CD8-positive, alpha-beta memory T cell (primary cell): ENCODE data around the gene DHRS7B. TPM values are rescaled to one million over a fixed set of nuclear protein-coding genes. Genes with fewer than 3 reads are reported as not detected.

Experiments used
- CTCF ChIA-PET: fragments of 350-600 bp; sonication (Branson Sonifier 250); formaldehyde crosslinking; loops from one replicate; lab custom pipeline; 2021; ENCODE audit warnings: antibody characterized with exemption; lab: Charles Lee
- POLR2A ChIA-PET: fragments of 350-600 bp; sonication (Branson Sonifier 250); formaldehyde crosslinking; loops from one replicate; lab custom pipeline; 2021; ENCODE audit warnings: antibody characterized with exemption; lab: Charles Lee
- DNase-seq, 5 donors: peaks; one replicate each; pipeline versions ENCODE4 v3.0.0 to v3.0.0-alpha.2; 2020 to 2022; ENCODE audit warnings: mixed read lengths in 1 of 5
- H3K27ac ChIP-seq: one replicate; pipeline ENCODE4 v1.7.0; 2013; ENCODE audit warnings: low read depth, mild to moderate bottlenecking, low read length, moderate library complexity
- H3K27me3 ChIP-seq: 2 replicates; pipeline ENCODE4 v1.7.0; 2013; ENCODE audit warnings: low read length, mild to moderate bottlenecking; ENCODE audit not compliant: insufficient read depth, poor library complexity, severe bottlenecking
- H3K36me3 ChIP-seq: 2 replicates; pipeline ENCODE4 v1.7.0; 2013; ENCODE audit warnings: mild to moderate bottlenecking, low read length, moderate library complexity; ENCODE audit not compliant: insufficient read depth
- H3K4me1 ChIP-seq: 2 replicates; pipeline ENCODE4 v1.7.0; 2013; ENCODE audit warnings: mild to moderate bottlenecking, low read length, moderate library complexity; ENCODE audit not compliant: insufficient read depth
- H3K4me3 ChIP-seq: 2 replicates; pipeline ENCODE4 v1.7.0; 2013; ENCODE audit warnings: mild to moderate bottlenecking, low read length
- H3K9me3 ChIP-seq: 2 replicates; pipeline ENCODE4 v1.7.0; 2013; ENCODE audit warnings: mild to moderate bottlenecking, low read length
- H3K27ac Mint-ChIP-seq, 8 donors: one replicate each; pipeline ENCODE4 v1.8.0; 2020 to 2021; ENCODE audit warnings: mixed read lengths in 8 of 8, mild to moderate bottlenecking in 6 of 8, inconsistent platforms in 3 of 8, moderate library complexity in 3 of 8
- H3K27me3 Mint-ChIP-seq, 2 donors: one replicate each; pipeline ENCODE4 v1.8.0; 2020 to 2021; ENCODE audit warnings: mixed read lengths in 2 of 2, mild to moderate bottlenecking in 1 of 2, moderate library complexity in 1 of 2
- H3K36me3 Mint-ChIP-seq, 3 donors: one replicate each; pipeline ENCODE4 v1.8.0; 2020 to 2021; ENCODE audit warnings: mixed read lengths in 3 of 3, inconsistent platforms in 1 of 3, mild to moderate bottlenecking in 1 of 3
- H3K4me1 Mint-ChIP-seq, 3 donors: one replicate each; pipeline ENCODE4 v1.8.0; 2020 to 2021; ENCODE audit warnings: mixed read lengths in 3 of 3, inconsistent platforms in 1 of 3, mild to moderate bottlenecking in 1 of 3
- H3K4me3 Mint-ChIP-seq, 7 donors: one replicate each; pipeline ENCODE4 v1.8.0; 2020 to 2021; ENCODE audit warnings: mixed read lengths in 7 of 7, mild to moderate bottlenecking in 6 of 7, moderate library complexity in 4 of 7, inconsistent platforms in 2 of 7
- H3K9me3 Mint-ChIP-seq, 5 donors: one replicate each; pipeline ENCODE4 v1.8.0; 2020 to 2022; ENCODE audit warnings: mixed read lengths in 5 of 5, mild to moderate bottlenecking in 3 of 5, moderate library complexity in 2 of 5, inconsistent platforms in 1 of 5
- polyA plus RNA-seq: library from polyadenylated mRNA; unstranded; fragments of 300-500 nt; fragmentation: Illumina TruSeq; gene quantifications from one replicate; pipeline ENCODE4 v1.2.3, GENCODE V29; 2021
- total RNA-seq, 2 experiments: library from RNA; stranded (reverse); gene quantifications; one replicate each; pipeline ENCODE4 v1.2.3, GENCODE V29; 2021

The DHRS7B gene
- total and polyA plus RNA-seq, 3 experiments from 2014 or later, result 9.0 to 27.5 (median 25.7) TPM

GRCh38 chr17:21089145-21089544 lies 37.6 kb upstream of the DHRS7B start:
- no peaks in the 10 kb centered on the region for H3K9me3 Mint-ChIP-seq
- CTCF ChIA-PET, result no interaction called here

GRCh38 chr17:21089933-21090901 lies 36.5 kb upstream of the DHRS7B start:
- H3K27me3 ChIP-seq, result no peaks in the 10 kb centered on the region
- Mint-ChIP-seq H3K4me3 (no peak overlapping the region), H3K27ac (no peak overlapping the region), H3K9me3 (no peaks in the 10 kb centered on the region), H3K36me3 (no peaks in the 10 kb centered on the region), H3K27me3 (peaks cover 0 to 7% of the 10 kb centered on the region in 2 donors), H3K4me1 (no peaks in the 10 kb centered on the region)
- H3K4me1 ChIP-seq, result no peaks in the 10 kb centered on the region
- ChIA-PET CTCF (no interaction called here), POLR2A (no interaction called here)
- H3K4me3 ChIP-seq, result no peak overlapping the region
- no peaks in the 10 kb centered on the region for H3K36me3 ChIP-seq
- no peaks in the 10 kb centered on the region for H3K9me3 ChIP-seq
- H3K27ac ChIP-seq, result no peak overlapping the region
- no peak for DNase-seq

More at GRCh38 chr17:21089145-21089544, 37.6 kb upstream of the DHRS7B start:
- no peaks in the 10 kb centered on the region for H3K36me3 ChIP-seq
- H3K27ac ChIP-seq, result no peak overlapping the region
- no peak overlapping the region for H3K4me3 Mint-ChIP-seq
- H3K27me3 Mint-ChIP-seq, result peaks cover 3 to 12% of the 10 kb centered on the region in 2 donors
- no peak overlapping the region for H3K27ac Mint-ChIP-seq
- H3K4me1 Mint-ChIP-seq, result no peaks in the 10 kb centered on the region
- no peak overlapping the region for H3K4me3 ChIP-seq
- POLR2A ChIA-PET, result no interaction called here
- H3K9me3 ChIP-seq, result no peaks in the 10 kb centered on the region
- no peaks in the 10 kb centered on the region for H3K4me1 ChIP-seq
- no peaks in the 10 kb centered on the region for H3K36me3 Mint-ChIP-seq
- no peak for DNase-seq
- H3K27me3 ChIP-seq, result no peaks in the 10 kb centered on the region

GRCh38 chr17:21090902-21091618 lies 35.7 kb upstream of the DHRS7B start:
- no peak overlapping the region for H3K27ac Mint-ChIP-seq
- H3K4me1 ChIP-seq, result no peaks in the 10 kb centered on the region
- no peaks in the 10 kb centered on the region for H3K36me3 ChIP-seq
- H3K4me1 Mint-ChIP-seq, result no peaks in the 10 kb centered on the region
- no peaks in the 10 kb centered on the region for H3K27me3 ChIP-seq
- no peak for DNase-seq
- no peaks in the 10 kb centered on the region for H3K36me3 Mint-ChIP-seq
- no peaks in the 10 kb centered on the region for H3K9me3 Mint-ChIP-seq
- ChIA-PET CTCF (no interaction called here), POLR2A (interaction anchor here (0.7 kb wide), 1 partner anchor 12 kb away, joined by 6 read pairs; no protein-coding TSS in a partner anchor)
- no peaks in the 10 kb centered on the region for H3K9me3 ChIP-seq
- H3K4me3 ChIP-seq, result no peak overlapping the region
- H3K4me3 Mint-ChIP-seq, result no peak overlapping the region
- no peak overlapping the region for H3K27ac ChIP-seq
- peaks cover 1 to 4% of the 10 kb centered on the region in 2 donors for H3K27me3 Mint-ChIP-seq

- CTCF ChIA-PET, result no interaction called here
- POLR2A ChIA-PET, result no interaction called here
These were observed 32.5 kb upstream of the DHRS7B start for GRCh38 chr17:21094298-21094704.

GRCh38 chr17:21095735-21096134 lies 31.0 kb upstream of the DHRS7B start:
- no peak for DNase-seq
- peaks cover 0 to 1% of the 10 kb centered on the region in 2 donors for H3K27me3 Mint-ChIP-seq
- ChIA-PET CTCF (interaction anchor here (1.1 kb wide), 1 partner anchor 52 kb away, joined by 3 read pairs; no protein-coding TSS in a partner anchor), POLR2A (interaction anchor here (0.7 kb wide), 1 partner anchor 173 kb away, joined by 3 read pairs; no protein-coding TSS in a partner anchor)
- peak overlapping the region in 2 of 8 donors; percentile 2 to 52 for H3K27ac Mint-ChIP-seq
- no peaks in the 10 kb centered on the region for H3K9me3 Mint-ChIP-seq
- no peak overlapping the region for H3K27ac ChIP-seq
- peaks cover 12 to 14% (median 13%) of the 10 kb centered on the region in 3 donors for H3K4me1 Mint-ChIP-seq
- no peaks in the 10 kb centered on the region for H3K36me3 Mint-ChIP-seq
- H3K4me1 ChIP-seq, result no peaks in the 10 kb centered on the region
- H3K4me3 ChIP-seq, result no peak overlapping the region
- no peaks in the 10 kb centered on the region for H3K27me3 ChIP-seq
- H3K4me3 Mint-ChIP-seq, result no peak overlapping the region
- no peaks in the 10 kb centered on the region for H3K9me3 ChIP-seq
- no peaks in the 10 kb centered on the region for H3K36me3 ChIP-seq

More at GRCh38 chr17:21094298-21094704, 32.5 kb upstream of the DHRS7B start:
- Histone ChIP-seq H3K4me1 (no peaks in the 10 kb centered on the region), H3K9me3 (no peaks in the 10 kb centered on the region), H3K4me3 (no peak overlapping the region), H3K27me3 (no peaks in the 10 kb centered on the region), H3K27ac (no peak overlapping the region), H3K36me3 (no peaks in the 10 kb centered on the region)
- Mint-ChIP-seq H3K27ac (no peak overlapping the region), H3K27me3 (peaks cover 0 to 1% of the 10 kb centered on the region in 2 donors), H3K9me3 (no peaks in the 10 kb centered on the region), H3K36me3 (no peaks in the 10 kb centered on the region), H3K4me1 (peaks cover 6 to 9% (median 7%) of the 10 kb centered on the region in 3 donors), H3K4me3 (no peak overlapping the region)
- DNase-seq, result no peak

- H3K4me3 ChIP-seq, result no peak overlapping the region
- no peaks in the 10 kb centered on the region for H3K9me3 Mint-ChIP-seq
- CTCF ChIA-PET, result no interaction called here
- peak overlapping the region in 1 of 8 donors; percentile 36 for H3K27ac Mint-ChIP-seq
- H3K4me1 Mint-ChIP-seq, result peaks cover 12 to 14% (median 13%) of the 10 kb centered on the region in 3 donors
- H3K4me3 Mint-ChIP-seq, result no peak overlapping the region
- H3K9me3 ChIP-seq, result no peaks in the 10 kb centered on the region
- H3K36me3 Mint-ChIP-seq, result no peaks in the 10 kb centered on the region
- H3K4me1 ChIP-seq, result no peaks in the 10 kb centered on the region
- no peaks in the 10 kb centered on the region for H3K27me3 ChIP-seq
- POLR2A ChIA-PET, result no interaction called here
- H3K36me3 ChIP-seq, result no peaks in the 10 kb centered on the region
- peaks cover 1% of the 10 kb centered on the region in 2 donors for H3K27me3 Mint-ChIP-seq
- H3K27ac ChIP-seq, result no peak overlapping the region
- no peak for DNase-seq
These were observed 29.9 kb upstream of the DHRS7B start for GRCh38 chr17:21096874-21097273.

- Mint-ChIP-seq H3K27me3 (peaks cover 3 to 7% of the 10 kb centered on the region in 2 donors), H3K27ac (peak overlapping the region in 4 of 8 donors; percentile 10 to 36 (median 23)), H3K4me3 (peak overlapping the region; percentile 82 to 90 (median 84)), H3K9me3 (no peaks in the 10 kb centered on the region), H3K36me3 (no peaks in the 10 kb centered on the region), H3K4me1 (peaks cover 12 to 14% (median 13%) of the 10 kb centered on the region in 3 donors)
- peak; percentile 40 to 69 (median 56) for DNase-seq
- Histone ChIP-seq H3K4me3 (peak overlapping the region; percentile 65), H3K27ac (no peak overlapping the region), H3K4me1 (no peaks in the 10 kb centered on the region), H3K9me3 (no peaks in the 10 kb centered on the region), H3K27me3 (no peaks in the 10 kb centered on the region), H3K36me3 (no peaks in the 10 kb centered on the region)
- CTCF ChIA-PET, result interaction anchor here (0.6 to 2.2 kb wide), 8 partner anchors 10 to 156 kb away, joined by 3 to 19 read pairs (median 3); partner anchors contain the start of gene USP22
- POLR2A ChIA-PET, result interaction anchor here (0.7 to 1.7 kb wide), 2 partner anchors 10 to 55 kb away, joined by 3 to 10 read pairs; partner anchors contain the start of gene USP22
These were observed 27.7 kb upstream of the DHRS7B start for GRCh38 chr17:21098934-21099689.
